Suprapubic skin (tissue), 4 donors: Measurements from ENCODE around the gene MYL12B.

Experiments used
- EP300 ChIP-seq: sonication (generic); formaldehyde crosslinking; IDR thresholded peaks from one replicate; pipeline ENCODE4 v1.6.1; 2017; ENCODE audit warnings: antibody characterized with exemption
- POLR2A ChIP-seq, 2 donors: fragments of 450-650 bp; IDR thresholded peaks; one replicate each; pipeline ENCODE4 v1.6.1; 2017; ENCODE audit warnings: antibody characterized with exemption in 2 of 2, mild to moderate bottlenecking in 2 of 2, moderate library complexity in 2 of 2
- POLR2AphosphoS5 ChIP-seq, 3 donors: sonication (generic); formaldehyde crosslinking; IDR thresholded peaks; one replicate each; pipeline ENCODE4 v1.6.1; 2017; ENCODE audit warnings: antibody characterized with exemption in 3 of 3
- TF ChIP-seq, protein P1 (sequence below), 2 donors: fragments of 200-600 bp in 1 of 2; fragments of 450-650 bp in 1 of 2; sonication (generic) in 1 of 2; IDR thresholded peaks; one replicate each; pipeline ENCODE4 v1.5.1; 2016 to 2019; ENCODE audit warnings: antibody characterized with exemption in 2 of 2, mild to moderate bottlenecking in 1 of 2, moderate library complexity in 1 of 2

GRCh38 chr18:3257627-3258120, 4.3 kb upstream of the MYL12B start:
- TF ChIP-seq, protein P1, sequence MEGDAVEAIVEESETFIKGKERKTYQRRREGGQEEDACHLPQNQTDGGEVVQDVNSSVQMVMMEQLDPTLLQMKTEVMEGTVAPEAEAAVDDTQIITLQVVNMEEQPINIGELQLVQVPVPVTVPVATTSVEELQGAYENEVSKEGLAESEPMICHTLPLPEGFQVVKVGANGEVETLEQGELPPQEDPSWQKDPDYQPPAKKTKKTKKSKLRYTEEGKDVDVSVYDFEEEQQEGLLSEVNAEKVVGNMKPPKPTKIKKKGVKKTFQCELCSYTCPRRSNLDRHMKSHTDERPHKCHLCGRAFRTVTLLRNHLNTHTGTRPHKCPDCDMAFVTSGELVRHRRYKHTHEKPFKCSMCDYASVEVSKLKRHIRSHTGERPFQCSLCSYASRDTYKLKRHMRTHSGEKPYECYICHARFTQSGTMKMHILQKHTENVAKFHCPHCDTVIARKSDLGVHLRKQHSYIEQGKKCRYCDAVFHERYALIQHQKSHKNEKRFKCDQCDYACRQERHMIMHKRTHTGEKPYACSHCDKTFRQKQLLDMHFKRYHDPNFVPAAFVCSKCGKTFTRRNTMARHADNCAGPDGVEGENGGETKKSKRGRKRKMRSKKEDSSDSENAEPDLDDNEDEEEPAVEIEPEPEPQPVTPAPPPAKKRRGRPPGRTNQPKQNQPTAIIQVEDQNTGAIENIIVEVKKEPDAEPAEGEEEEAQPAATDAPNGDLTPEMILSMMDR (IDR thresholded peaks at IDR 0.05): no peak
- TF ChIP-seq POLR2A (IDR thresholded peaks at IDR 0.05): no peak
- no peak for TF ChIP-seq EP300
- no peak for TF ChIP-seq POLR2AphosphoS5 (IDR thresholded peaks at IDR 0.05)
